ENCODE results near the gene TBC1D3D.
"Not testable (repeated sequence)": the region's sequence is repeated elsewhere in the genome, so short reads cannot be mapped to it uniquely, and the experiment has no call there.

TBC1D3D gene

DNA sequence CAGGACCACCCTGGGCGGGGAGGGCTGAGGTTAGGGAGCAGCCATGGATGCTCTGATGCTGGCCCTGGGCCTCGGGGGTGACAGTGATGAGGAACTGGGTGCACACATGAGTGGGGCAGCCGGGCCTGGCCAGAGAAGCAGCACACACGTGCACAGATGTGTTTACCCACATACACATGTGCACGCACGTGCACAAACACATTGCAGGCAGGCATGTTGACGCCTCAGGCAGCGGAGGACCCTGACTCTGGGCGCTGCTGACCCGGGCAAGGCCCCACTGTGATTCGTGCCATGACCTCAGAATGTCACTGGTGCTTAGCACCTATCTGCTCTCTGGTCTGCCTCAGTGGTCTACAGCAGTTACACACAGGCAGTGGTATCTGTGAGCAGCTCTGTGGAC is at the start of gene TBC1D3D:
Gene TBC1D3D, plus strand, starts transcription at position 301 of the 400 bp plus-strand sequence. CDS start 1,585 bp downstream, outside the sequence.
- DNase-seq (ENCODE audit: low spot score), result not testable (repeated sequence)

DNA sequence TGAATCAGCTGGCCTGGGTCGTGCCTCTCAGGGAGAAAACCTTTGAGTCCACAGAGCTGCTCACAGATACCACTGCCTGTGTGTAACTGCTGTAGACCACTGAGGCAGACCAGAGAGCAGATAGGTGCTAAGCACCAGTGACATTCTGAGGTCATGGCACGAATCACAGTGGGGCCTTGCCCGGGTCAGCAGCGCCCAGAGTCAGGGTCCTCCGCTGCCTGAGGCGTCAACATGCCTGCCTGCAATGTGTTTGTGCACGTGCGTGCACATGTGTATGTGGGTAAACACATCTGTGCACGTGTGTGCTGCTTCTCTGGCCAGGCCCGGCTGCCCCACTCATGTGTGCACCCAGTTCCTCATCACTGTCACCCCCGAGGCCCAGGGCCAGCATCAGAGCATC is 14.8 kb upstream of the TBC1D3D start, which contains the start of gene TBC1D3L:
Gene TBC1D3L, minus strand, starts transcription at position 101 of the 400 bp plus-strand sequence. CDS start 1,540 bp downstream, outside the sequence.
- not testable (repeated sequence) for DNase-seq (ENCODE audit: low spot score)
